ENCODE data around the gene FAM9A.

- TF ChIP-seq EZH2 (IDR thresholded peaks at IDR 0.05; ENCODE audit: borderline replicate concordance, low read depth, low read length, poor library complexity, severe bottlenecking) (no peak), CTCF (conservative IDR thresholded peaks at IDR 0.05; ENCODE audit: low read depth, low read length) (no peak)
These were observed 28.1 kb downstream of the FAM9A start for GRCh38 chrX:8773117-8773516.
